HG02852 (cell line): Measurements from ENCODE around the gene LRRC8A.
"Not testable (repeated sequence)": the region's sequence is repeated elsewhere in the genome, so short reads cannot be mapped to it uniquely, and the experiment has no call there.

Source experiments
- ATAC-seq: cut with Tn5 transposase; IDR thresholded peaks from one replicate; pipeline ENCODE4 v1.9.1; 2021; ENCODE audit warnings: mild to moderate bottlenecking, moderate library complexity; ENCODE audit not compliant: unreplicated experiment

The LRRC8A gene

DNA sequence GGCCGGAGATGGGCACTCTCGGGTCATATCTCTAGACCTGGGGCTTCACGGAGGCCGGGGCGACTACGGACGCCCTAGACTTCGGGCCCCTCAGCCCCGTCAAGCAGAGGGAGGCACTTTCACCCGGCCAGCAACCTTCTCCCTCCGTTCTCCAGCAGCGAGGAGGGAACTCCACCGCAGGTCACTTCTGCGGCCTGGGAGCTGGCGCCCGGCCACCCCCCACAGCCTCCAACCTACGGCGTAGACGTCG, 65.3 kb downstream of the LRRC8A start:
- ATAC-seq, result no peak

DNA sequence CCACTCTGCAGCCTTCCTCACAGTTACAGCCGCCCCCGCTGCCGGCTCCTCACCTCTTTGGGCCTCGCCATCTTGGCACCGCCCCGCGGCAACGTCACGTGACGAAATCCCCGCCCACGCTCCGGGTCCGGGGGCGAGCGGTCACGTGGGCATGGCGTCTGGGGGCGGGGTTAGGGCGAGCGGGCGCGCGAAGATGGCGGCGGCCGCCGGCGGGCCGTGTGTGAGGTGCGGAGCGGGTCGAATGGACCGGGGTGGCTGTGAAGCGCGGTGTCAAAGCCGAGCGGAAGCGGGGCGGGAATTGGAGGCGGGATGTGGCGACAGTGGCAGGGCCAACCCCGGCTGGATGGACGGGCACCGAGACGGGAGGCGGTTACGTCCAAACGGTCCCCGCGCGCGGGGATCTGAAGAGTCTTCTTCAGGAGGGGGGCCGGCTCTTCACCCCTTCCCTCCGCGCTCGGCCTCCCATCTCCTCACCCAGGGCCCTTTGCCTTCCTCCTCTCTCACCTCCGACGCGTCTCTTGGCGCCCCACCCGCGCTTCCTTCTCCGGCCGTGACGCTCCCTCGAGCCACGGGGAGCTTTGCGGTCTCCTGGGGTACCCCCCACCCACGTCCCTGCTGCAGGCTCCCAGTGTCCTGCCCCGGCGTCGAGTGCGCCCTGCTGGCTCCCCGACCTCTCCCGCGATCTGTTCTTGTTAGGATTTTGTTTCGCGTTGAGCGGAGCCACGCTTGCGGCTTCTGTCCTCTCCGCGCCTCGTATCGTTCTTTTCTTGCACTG, 65.8 kb downstream of the LRRC8A start, which contains the start of the genes DOLK and NUP188:
Gene DOLK, minus strand, starts transcription at position 77 of the 775 bp plus-strand sequence. CDS start 300 bp downstream, outside the sequence.
Gene NUP188, plus strand, starts transcription at position 173 of the 775 bp plus-strand sequence. Its CDS starts 21 bp downstream, at position 194.
- peak; percentile 79 for ATAC-seq

DNA sequence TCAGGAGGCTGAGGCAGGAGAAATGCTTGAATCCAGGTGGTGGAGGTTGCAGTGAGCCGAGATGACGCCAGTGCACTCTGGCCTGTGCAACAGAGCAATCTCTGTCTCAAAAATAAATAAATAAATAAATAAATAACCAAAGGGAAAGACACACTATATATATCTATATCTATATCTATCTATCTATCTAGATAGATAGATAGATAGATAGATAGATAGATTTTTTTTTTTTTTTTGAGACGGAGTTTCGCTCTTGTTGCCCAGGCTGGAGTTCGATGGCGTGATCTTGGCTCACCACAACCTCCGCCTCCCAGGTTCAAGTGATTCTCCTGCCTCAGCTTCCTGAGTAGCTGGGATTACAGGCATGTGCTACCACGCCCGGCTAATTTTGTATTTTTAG, 79.5 kb downstream of the LRRC8A start:
- ATAC-seq, result not testable (repeated sequence)
